SK-N-SH (cell line): Measurements from ENCODE around the gene PRR9. TPM values are rescaled to one million over a fixed set of nuclear protein-coding genes. Genes with fewer than 3 reads are reported as not detected.

Experiments used
- CTCF ChIA-PET: fragments of 300-600, 350-600 bp; formaldehyde crosslinking; extraction: SDS; loops from one replicate; lab custom pipeline; 2021; lab: Yijun Ruan, JAX
- POLR2A ChIA-PET: fragments of 350-600 bp; sonication (Branson Sonifier 250); formaldehyde crosslinking; extraction: SDS; loops from one replicate; lab custom pipeline; 2020; ENCODE audit warnings: antibody characterized with exemption, inconsistent platforms; lab: Yijun Ruan, JAX
- DNase-seq: peaks from one replicate; pipeline ENCODE4 v3.0.0; 2012
- H2AFZ ChIP-seq: fragments of 200-600 bp; sonication (generic); 2 replicates; pipeline ENCODE4 v1.8.1; 2016; ENCODE audit warnings: antibody characterized with exemption, mild to moderate bottlenecking, low read depth
- H3F3A ChIP-seq: fragments of 200-600 bp; sonication (generic); replicated peaks from 2 replicates; pipeline ENCODE3; 2016; ENCODE audit warnings: antibody characterized with exemption, mild to moderate bottlenecking; ENCODE audit not compliant: insufficient read depth
- H3K27ac ChIP-seq, 2 experiments: fragments of 200-500 bp in 1 of 2; fragments of 200-600 bp in 1 of 2; sonication (Bioruptor generic) in 1 of 2; sonication (generic), shearing (Covaris generic) in 1 of 2; 2 replicates each; pipeline versions ENCODE4 v1.5.1 to v1.6.1; 2014 to 2016; ENCODE audit warnings: low read depth in 2 of 2, inconsistent platforms in 1 of 2, low read length in 1 of 2, mild to moderate bottlenecking in 1 of 2, mixed read lengths in 1 of 2
- H3K27me3 ChIP-seq: fragments of 200-600 bp; sonication (generic), shearing (Covaris generic); 2 replicates; pipeline ENCODE4 v1.6.1; 2016; ENCODE audit warnings: mixed run types; ENCODE audit not compliant: insufficient read depth
- H3K36me3 ChIP-seq, 2 experiments: fragments of 200-500 bp in 1 of 2; fragments of 200-600 bp in 1 of 2; sonication (Bioruptor generic) in 1 of 2; sonication (generic) in 1 of 2; replicated peaks in 1 of 2; 2 replicates each; pipeline versions ENCODE3 to v1.5.1; 2014 to 2016; ENCODE audit warnings: low read length in 1 of 2, mild to moderate bottlenecking in 1 of 2; ENCODE audit not compliant: insufficient read depth in 2 of 2, control insufficient read depth in 1 of 2
- H3K4me1 ChIP-seq, 2 experiments: fragments of 200-500 bp in 1 of 2; fragments of 200-600 bp in 1 of 2; sonication (Bioruptor generic) in 1 of 2; sonication (generic), shearing (Covaris generic) in 1 of 2; 2 replicates each; pipeline versions ENCODE4 v1.5.1 to v1.6.1; 2014 to 2016; ENCODE audit warnings: low read depth in 1 of 2, low read length in 1 of 2, mixed run types in 1 of 2; ENCODE audit not compliant: insufficient read depth in 2 of 2, control insufficient read depth in 1 of 2
- H3K4me2 ChIP-seq: fragments of 200-600 bp; sonication (generic), shearing (Covaris generic); 2 replicates; pipeline ENCODE4 v1.6.1; 2017; ENCODE audit warnings: mixed run types
- H3K4me3 ChIP-seq, 2 experiments: fragments of 200-500 bp in 1 of 2; fragments of 200-600 bp in 1 of 2; sonication (Bioruptor generic) in 1 of 2; sonication (generic), shearing (Covaris generic) in 1 of 2; 2 replicates each; pipeline versions ENCODE4 v1.5.1 to v1.8.1; 2014 to 2016; ENCODE audit warnings: low read depth in 2 of 2, inconsistent platforms in 1 of 2, low read length in 1 of 2, mild to moderate bottlenecking in 1 of 2, mixed read lengths in 1 of 2, moderate library complexity in 1 of 2
- H3K79me2 ChIP-seq: fragments of 200-600 bp; sonication (generic); 2 replicates; pipeline ENCODE4 v1.8.1; 2017; ENCODE audit warnings: mild to moderate bottlenecking; ENCODE audit not compliant: insufficient read depth
- H3K9ac ChIP-seq: fragments of 200-600 bp; sonication (generic); 2 replicates; pipeline ENCODE4 v1.6.1; 2017; ENCODE audit warnings: mixed run types
- H3K9me2 ChIP-seq: fragments of 200-600 bp; sonication (generic); 2 replicates; pipeline ENCODE4 v1.6.1; 2017; ENCODE audit warnings: mixed run types
- H3K9me3 ChIP-seq: fragments of 200-600 bp; sonication (generic); 2 replicates; pipeline ENCODE4 v1.6.1; 2017; ENCODE audit warnings: mixed run types, mild to moderate bottlenecking, moderate library complexity
- H4K20me1 ChIP-seq: fragments of 200-600 bp; sonication (generic); 2 replicates; pipeline ENCODE4 v1.6.1; 2017; ENCODE audit warnings: mild to moderate bottlenecking, mixed run types; ENCODE audit not compliant: insufficient read depth
- ELF1 ChIP-seq: IDR thresholded peaks from 2 replicates; pipeline ENCODE4 v1.4.0; 2012
- EP300 ChIP-seq, 2 experiments: IDR thresholded peaks; 2 replicates each; pipeline versions ENCODE4 v1.4.0 to v1.6.1; 2012; ENCODE audit warnings: borderline replicate concordance in 1 of 2, low read depth in 1 of 2, low read length in 1 of 2
- FOSL2 ChIP-seq: IDR thresholded peaks from 2 replicates; pipeline ENCODE4 v1.4.0; 2012; ENCODE audit warnings: low read depth, mild to moderate bottlenecking, moderate library complexity, borderline replicate concordance
- FOXJ3 ChIP-seq: sonication (generic); formaldehyde crosslinking; IDR thresholded peaks from 2 replicates; pipeline ENCODE4 v1.5.1; 2020; ENCODE audit warnings: mild to moderate bottlenecking, missing genetic modification reagents
- FOXM1 ChIP-seq: IDR thresholded peaks from 2 replicates; pipeline ENCODE4 v1.4.0; 2012; ENCODE audit warnings: low read depth, mild to moderate bottlenecking
- GATA2 ChIP-seq: sonication (generic); formaldehyde crosslinking; IDR thresholded peaks from 2 replicates; pipeline ENCODE4 v1.5.0; 2020; ENCODE audit warnings: mild to moderate bottlenecking, missing genetic modification reagents
- JUND ChIP-seq: IDR thresholded peaks from 2 replicates; pipeline ENCODE4 v1.4.0; 2012
- MEF2A ChIP-seq: IDR thresholded peaks from 2 replicates; pipeline ENCODE4 v1.4.0; 2012; ENCODE audit warnings: low read depth, borderline replicate concordance
- MXI1 ChIP-seq: IDR thresholded peaks from 2 replicates; pipeline ENCODE4 v1.6.1; 2012; ENCODE audit warnings: mild to moderate bottlenecking, low read depth, low read length, improper control_type of control experiment
- NFIC ChIP-seq: IDR thresholded peaks from 2 replicates; pipeline ENCODE4 v1.4.0; 2012; ENCODE audit warnings: borderline replicate concordance
- NRF1 ChIP-seq: IDR thresholded peaks from 2 replicates; pipeline ENCODE4 v1.6.1; 2012; ENCODE audit warnings: low read depth, mild to moderate bottlenecking, low read length
- POLR2AphosphoS5 ChIP-seq: IDR thresholded peaks from 2 replicates; pipeline ENCODE4 v1.6.1; 2012; ENCODE audit warnings: low read depth, low read length
- RAD21 ChIP-seq: IDR thresholded peaks from 2 replicates; pipeline ENCODE4 v1.6.1; 2012; ENCODE audit warnings: mild to moderate bottlenecking, low read length
- RCOR1 ChIP-seq: fragments of 150-350 bp; IDR thresholded peaks from 2 replicates; pipeline ENCODE4 v1.6.1; 2017; ENCODE audit warnings: antibody characterized with exemption, low read length
- RFX5 ChIP-seq: IDR thresholded peaks from 2 replicates; pipeline ENCODE4 v1.6.1; 2012; ENCODE audit warnings: mild to moderate bottlenecking, improper control_type of control experiment, low read length
- RXRA ChIP-seq: IDR thresholded peaks from 2 replicates; pipeline ENCODE4 v1.4.0; 2012; ENCODE audit warnings: low read depth, mild to moderate bottlenecking, borderline replicate concordance
- TCF12 ChIP-seq: IDR thresholded peaks from 2 replicates; pipeline ENCODE4 v1.4.0; 2012
- TEAD4 ChIP-seq: IDR thresholded peaks from 2 replicates; pipeline ENCODE4 v1.4.0; 2012; ENCODE audit warnings: mild to moderate bottlenecking, borderline replicate concordance; ENCODE audit not compliant: insufficient read depth
- WGBS: methylation state at CpG from one replicate; pipeline ENCODE4 v1.1.6; 2017; ENCODE audit warnings: low lambda C conversion rate; 5-methylcytosine and 5-hydroxymethylcytosine counted together
- polyA plus RNA-seq, 3 experiments: library from polyadenylated mRNA; depleted of rRNA; stranded (reverse); fragments of >200 nt; gene quantifications; 2 replicates each; pipeline ENCODE4 v1.2.3, GENCODE V29; 2012
- TF ChIP-seq, protein P1 (sequence below): IDR thresholded peaks from 2 replicates; pipeline ENCODE4 v1.6.1; 2012; ENCODE audit warnings: mild to moderate bottlenecking, low read depth, low read length, moderate library complexity
- TF ChIP-seq, protein P2 (sequence below): fragments of 150-350 bp; IDR thresholded peaks from 2 replicates; pipeline ENCODE4 v1.6.1; 2017; ENCODE audit warnings: antibody characterized with exemption, low read length, low read depth, borderline replicate concordance
- TF ChIP-seq, protein P3 (sequence below): IDR thresholded peaks from 2 replicates; pipeline ENCODE4 v1.4.0; 2012; ENCODE audit warnings: low read depth

The PRR9 gene
- polyA plus RNA-seq, 1 of the 3 experiments (the other 2 are of a cell fraction) = not detected

DNA sequence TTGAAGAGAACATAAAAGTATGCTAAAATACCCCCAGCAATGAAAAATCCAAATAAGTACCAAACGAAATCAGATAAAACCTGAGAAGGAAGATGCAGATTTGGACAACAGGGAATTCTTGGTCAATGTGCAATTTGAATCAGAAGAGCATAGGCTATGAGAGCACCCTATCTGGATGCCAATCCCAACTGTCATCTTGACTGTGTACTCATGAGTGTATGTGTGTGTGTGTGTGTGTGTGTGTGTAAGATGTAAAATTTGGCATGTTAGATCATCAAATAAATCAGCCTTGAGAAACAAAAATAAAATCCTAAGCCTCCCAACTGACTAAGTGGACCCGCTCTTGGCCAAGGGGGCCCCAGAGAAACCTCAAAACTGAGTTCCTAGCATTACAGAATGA, 48.7 kb upstream of the PRR9 start:
- ChIA-PET CTCF (no interaction called here), POLR2A (no interaction called here)
- no peaks in the 10 kb centered on the region for H3K36me3 ChIP-seq
- no peak overlapping the region for H3K9ac ChIP-seq
- DNase-seq = no peak
- no peak overlapping the region for H3K4me3 ChIP-seq
- H3K4me1 ChIP-seq = no peaks in the 10 kb centered on the region
- TF ChIP-seq MXI1 = no peak
- TF ChIP-seq GATA2 (CRISPR knock-in tag) = no peak
- TF ChIP-seq, all 33 proteins: peak for 0
- H3K9me3 ChIP-seq = no peaks in the 10 kb centered on the region
- no peak overlapping the region for H3K4me2 ChIP-seq
- no peak overlapping the region for H2AFZ ChIP-seq
- peaks cover 8% of the 10 kb centered on the region for H3K27me3 ChIP-seq
- no peaks in the 10 kb centered on the region for H3F3A ChIP-seq
- no peaks in the 10 kb centered on the region for H4K20me1 ChIP-seq
- no peaks in the 10 kb centered on the region for H3K79me2 ChIP-seq
- 0% methylated on average over 2 of the region's 2 CpGs for WGBS
- H3K27ac ChIP-seq = no peak overlapping the region
- no peaks in the 10 kb centered on the region for H3K9me2 ChIP-seq

DNA sequence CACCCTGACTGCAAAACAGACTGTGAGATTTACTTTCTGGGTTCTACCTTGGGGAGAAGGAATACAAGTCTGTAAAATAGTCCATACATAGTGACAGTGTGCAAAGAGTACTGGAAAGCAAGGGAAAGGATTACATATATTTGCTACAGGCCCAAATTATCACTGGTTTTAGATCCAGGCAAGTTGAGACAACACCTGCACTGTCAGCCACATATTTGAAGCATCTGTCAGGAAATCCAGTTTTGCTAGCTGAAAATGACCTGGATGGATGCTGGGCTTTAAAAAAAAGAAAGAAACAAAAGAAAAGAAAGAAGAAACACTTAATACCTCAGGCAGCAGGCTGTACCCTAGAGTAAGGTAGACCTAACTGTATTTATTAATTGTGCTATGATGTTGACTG, 42.8 kb upstream of the PRR9 start:
- Histone ChIP-seq H3K9me3 (no peaks in the 10 kb centered on the region), H2AFZ (no peak overlapping the region), H3F3A (no peaks in the 10 kb centered on the region), H3K27me3 (peaks cover 16% of the 10 kb centered on the region), H3K79me2 (no peaks in the 10 kb centered on the region), H4K20me1 (no peaks in the 10 kb centered on the region), H3K4me1 (no peaks in the 10 kb centered on the region), H3K9me2 (no peaks in the 10 kb centered on the region), H3K9ac (no peak overlapping the region), H3K36me3 (no peaks in the 10 kb centered on the region), H3K4me2 (no peak overlapping the region), H3K4me3 (no peak overlapping the region), H3K27ac (no peak overlapping the region)
- DNase-seq = no peak
- no peak for TF ChIP-seq TEAD4
- TF ChIP-seq, protein P1, sequence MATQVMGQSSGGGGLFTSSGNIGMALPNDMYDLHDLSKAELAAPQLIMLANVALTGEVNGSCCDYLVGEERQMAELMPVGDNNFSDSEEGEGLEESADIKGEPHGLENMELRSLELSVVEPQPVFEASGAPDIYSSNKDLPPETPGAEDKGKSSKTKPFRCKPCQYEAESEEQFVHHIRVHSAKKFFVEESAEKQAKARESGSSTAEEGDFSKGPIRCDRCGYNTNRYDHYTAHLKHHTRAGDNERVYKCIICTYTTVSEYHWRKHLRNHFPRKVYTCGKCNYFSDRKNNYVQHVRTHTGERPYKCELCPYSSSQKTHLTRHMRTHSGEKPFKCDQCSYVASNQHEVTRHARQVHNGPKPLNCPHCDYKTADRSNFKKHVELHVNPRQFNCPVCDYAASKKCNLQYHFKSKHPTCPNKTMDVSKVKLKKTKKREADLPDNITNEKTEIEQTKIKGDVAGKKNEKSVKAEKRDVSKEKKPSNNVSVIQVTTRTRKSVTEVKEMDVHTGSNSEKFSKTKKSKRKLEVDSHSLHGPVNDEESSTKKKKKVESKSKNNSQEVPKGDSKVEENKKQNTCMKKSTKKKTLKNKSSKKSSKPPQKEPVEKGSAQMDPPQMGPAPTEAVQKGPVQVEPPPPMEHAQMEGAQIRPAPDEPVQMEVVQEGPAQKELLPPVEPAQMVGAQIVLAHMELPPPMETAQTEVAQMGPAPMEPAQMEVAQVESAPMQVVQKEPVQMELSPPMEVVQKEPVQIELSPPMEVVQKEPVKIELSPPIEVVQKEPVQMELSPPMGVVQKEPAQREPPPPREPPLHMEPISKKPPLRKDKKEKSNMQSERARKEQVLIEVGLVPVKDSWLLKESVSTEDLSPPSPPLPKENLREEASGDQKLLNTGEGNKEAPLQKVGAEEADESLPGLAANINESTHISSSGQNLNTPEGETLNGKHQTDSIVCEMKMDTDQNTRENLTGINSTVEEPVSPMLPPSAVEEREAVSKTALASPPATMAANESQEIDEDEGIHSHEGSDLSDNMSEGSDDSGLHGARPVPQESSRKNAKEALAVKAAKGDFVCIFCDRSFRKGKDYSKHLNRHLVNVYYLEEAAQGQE = no peak
- no peak for TF ChIP-seq RCOR1
- TF ChIP-seq MXI1 = no peak
- TF ChIP-seq NFIC = no peak
- TF ChIP-seq NRF1 = no peak
- ChIA-PET CTCF (no interaction called here), POLR2A (no interaction called here)

DNA sequence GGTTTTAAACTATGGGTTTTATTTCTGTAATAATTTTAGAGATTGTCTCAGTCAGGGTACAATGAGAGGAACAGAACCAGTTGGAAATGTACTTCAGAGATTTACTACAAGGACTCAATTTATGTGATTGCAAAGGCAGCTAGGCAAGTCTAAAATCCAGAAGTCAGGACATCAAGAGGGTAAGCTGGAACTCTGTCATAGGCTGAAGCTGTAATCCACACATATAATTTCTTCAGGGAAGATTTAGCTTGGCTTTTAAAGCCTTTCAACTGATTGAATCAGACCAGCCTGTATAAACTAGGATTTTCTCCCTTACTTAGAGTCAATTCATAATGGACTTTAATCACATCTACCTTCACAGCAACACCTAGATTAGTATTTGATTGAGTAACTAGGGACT, 38.5 kb upstream of the PRR9 start:
- Histone ChIP-seq H3F3A (no peaks in the 10 kb centered on the region), H3K9me2 (no peaks in the 10 kb centered on the region), H3K4me2 (no peak overlapping the region), H4K20me1 (no peaks in the 10 kb centered on the region), H3K9ac (no peak overlapping the region), H3K4me1 (no peaks in the 10 kb centered on the region), H3K27me3 (peaks cover 5% of the 10 kb centered on the region; the same call in 1 of the 2 replicates), H3K27ac (no peak overlapping the region), H3K9me3 (no peaks in the 10 kb centered on the region), H3K4me3 (no peak overlapping the region), H3K36me3 (no peaks in the 10 kb centered on the region), H2AFZ (no peak overlapping the region), H3K79me2 (no peaks in the 10 kb centered on the region)
- DNase-seq = no peak
- POLR2A ChIA-PET = no interaction called here
- CTCF ChIA-PET = no interaction called here
- TF ChIP-seq TCF12 (no peak), ELF1 (no peak), NFIC (no peak), FOXM1 (no peak), EP300 (IDR thresholded peaks at IDR 0.05; ENCODE audit: borderline replicate concordance in 1 of 2, low read depth in 1 of 2, low read length in 1 of 2) (no peak), GATA2 (CRISPR knock-in tag) (no peak), MEF2A (no peak), RFX5 (no peak), FOSL2 (no peak), RXRA (no peak), TEAD4 (no peak), RAD21 (no peak), POLR2AphosphoS5 (no peak), JUND (no peak), FOXJ3 (CRISPR knock-in tag) (no peak)
- TF ChIP-seq, protein P2, sequence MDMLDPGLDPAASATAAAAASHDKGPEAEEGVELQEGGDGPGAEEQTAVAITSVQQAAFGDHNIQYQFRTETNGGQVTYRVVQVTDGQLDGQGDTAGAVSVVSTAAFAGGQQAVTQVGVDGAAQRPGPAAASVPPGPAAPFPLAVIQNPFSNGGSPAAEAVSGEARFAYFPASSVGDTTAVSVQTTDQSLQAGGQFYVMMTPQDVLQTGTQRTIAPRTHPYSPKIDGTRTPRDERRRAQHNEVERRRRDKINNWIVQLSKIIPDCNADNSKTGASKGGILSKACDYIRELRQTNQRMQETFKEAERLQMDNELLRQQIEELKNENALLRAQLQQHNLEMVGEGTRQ = no peak
- TF ChIP-seq, protein P3, sequence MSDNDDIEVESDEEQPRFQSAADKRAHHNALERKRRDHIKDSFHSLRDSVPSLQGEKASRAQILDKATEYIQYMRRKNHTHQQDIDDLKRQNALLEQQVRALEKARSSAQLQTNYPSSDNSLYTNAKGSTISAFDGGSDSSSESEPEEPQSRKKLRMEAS = no peak
